ENCODE results near the gene NUAK2.

- TF ChIP-seq CTCF (IDR thresholded peaks at IDR 0.05), result no peak
- TF ChIP-seq POLR2A (IDR thresholded peaks at IDR 0.05), result no peak
Observed at GRCh38 chr1:205328476-205328875, 6.9 kb upstream of the NUAK2 start.
